ENCODE data around the gene GFRA4. TPM values are rescaled to one million over a fixed set of nuclear protein-coding genes. Genes with fewer than 3 reads are reported as not detected.

Gene GFRA4
- total and polyA plus RNA-seq, 2 donors (not counting 1 experiment from before 2014, with no cell fraction given), result not detected

GRCh38 chr20:3648951-3649350 is 14.2 kb downstream of the GFRA4 start:
- no peak overlapping the region for H3K4me3 Mint-ChIP-seq
- Histone ChIP-seq H3K4me2 (replicated peaks; ENCODE audit: low read depth, low read length, poor library complexity, severe bottlenecking) (no peak overlapping the region), H3K9me3 (ENCODE audit: control extremely low read depth in 1 of 3, control insufficient read depth in 2 of 3, insufficient read depth in 1 of 3, low read length in 2 of 3) (peaks cover 0 to 12% (median 0%) of the 10 kb centered on the region in 3 donors), H3K4me1 (ENCODE audit: control insufficient read depth in 2 of 2, insufficient read depth in 2 of 2, low read length in 2 of 2) (no peaks in the 10 kb centered on the region), H3K9ac (ENCODE audit: low read length) (no peak overlapping the region), H4K20me1 (ENCODE audit: control insufficient read depth, insufficient read depth, low read length, poor library complexity, severe bottlenecking) (no peaks in the 10 kb centered on the region), H3K79me2 (ENCODE audit: control insufficient read depth, insufficient read depth, low read length) (no peaks in the 10 kb centered on the region), H3K27me3 (replicated peaks in 1 of 4; ENCODE audit: control extremely low read depth in 1 of 4, control insufficient read depth in 3 of 4, insufficient read depth in 4 of 4, low read length in 3 of 4) (no peaks in the 10 kb centered on the region), H2AFZ (ENCODE audit: insufficient read depth, low read depth, low read length, poor library complexity, severe bottlenecking) (no peak overlapping the region), H3K36me3 (replicated peaks in 1 of 2; ENCODE audit: control extremely low read depth in 1 of 2, control insufficient read depth in 1 of 2, extremely low read depth in 1 of 2, insufficient read depth in 2 of 2, low read length in 1 of 2) (peaks cover 0 to 16% of the 10 kb centered on the region in 2 experiments), H3K4me3 (ENCODE audit: control extremely low read depth in 1 of 5, extremely low read depth in 1 of 5, insufficient read depth in 1 of 5, low read depth in 2 of 5, low read length in 4 of 5) (no peak overlapping the region), H3K27ac (ENCODE audit: low read length in 2 of 2) (no peak overlapping the region)
- H3K9me3 Mint-ChIP-seq (ENCODE audit: insufficient read depth), result no peaks in the 10 kb centered on the region
- H3K27ac Mint-ChIP-seq, result no peak overlapping the region
- ATAC-seq (ENCODE audit: low read depth), result no peak
- intact Hi-C loops (cut with micrococcal nuclease), result no loop called here
- H3K27me3 Mint-ChIP-seq, result no peaks in the 10 kb centered on the region
- TF ChIP-seq EZH2 (IDR thresholded peaks at IDR 0.05; ENCODE audit: borderline replicate concordance, insufficient read depth, low read depth, low read length, poor library complexity, severe bottlenecking), result no peak
- no peak for TF ChIP-seq CTCF (IDR thresholded peaks at IDR 0.05)
- WGBS (ENCODE audit: insufficient coverage), result 96% methylated on average over 4 of the region's 9 CpGs
- CTCF ChIA-PET, result no interaction called here
- POLR2A ChIA-PET, result no interaction called here
- DNase-seq, result no peak
- peaks cover 4% of the 10 kb centered on the region for H3K4me1 Mint-ChIP-seq

- Histone ChIP-seq H3K79me2 (ENCODE audit: control insufficient read depth, insufficient read depth, low read length) (no peaks in the 10 kb centered on the region), H4K20me1 (ENCODE audit: control insufficient read depth, insufficient read depth, low read length, poor library complexity, severe bottlenecking) (no peaks in the 10 kb centered on the region), H3K9ac (ENCODE audit: low read length) (no peak overlapping the region), H3K4me3 (ENCODE audit: control extremely low read depth in 1 of 5, extremely low read depth in 1 of 5, insufficient read depth in 1 of 5, low read depth in 2 of 5, low read length in 4 of 5) (no peak overlapping the region), H3K27me3 (replicated peaks in 1 of 4; ENCODE audit: control extremely low read depth in 1 of 4, control insufficient read depth in 3 of 4, insufficient read depth in 4 of 4, low read length in 3 of 4) (no peaks in the 10 kb centered on the region), H3K9me3 (ENCODE audit: control extremely low read depth in 1 of 3, control insufficient read depth in 2 of 3, insufficient read depth in 1 of 3, low read length in 2 of 3) (peaks cover 0 to 3% (median 0%) of the 10 kb centered on the region in 3 donors), H3K4me2 (replicated peaks; ENCODE audit: low read depth, low read length, poor library complexity, severe bottlenecking) (no peak overlapping the region), H3K4me1 (ENCODE audit: control insufficient read depth in 2 of 2, insufficient read depth in 2 of 2, low read length in 2 of 2) (no peaks in the 10 kb centered on the region), H3K36me3 (replicated peaks in 1 of 2; ENCODE audit: control extremely low read depth in 1 of 2, control insufficient read depth in 1 of 2, extremely low read depth in 1 of 2, insufficient read depth in 2 of 2, low read length in 1 of 2) (peaks cover 0 to 16% of the 10 kb centered on the region in 2 experiments), H3K27ac (ENCODE audit: low read length in 2 of 2) (no peak overlapping the region), H2AFZ (ENCODE audit: insufficient read depth, low read depth, low read length, poor library complexity, severe bottlenecking) (no peak overlapping the region)
- Mint-ChIP-seq H3K27me3 (no peaks in the 10 kb centered on the region), H3K9me3 (ENCODE audit: insufficient read depth) (no peaks in the 10 kb centered on the region), H3K4me1 (peaks cover 2% of the 10 kb centered on the region), H3K27ac (no peak overlapping the region), H3K4me3 (no peak overlapping the region)
- POLR2A ChIA-PET, result no interaction called here
- TF ChIP-seq EZH2 (IDR thresholded peaks at IDR 0.05; ENCODE audit: borderline replicate concordance, insufficient read depth, low read depth, low read length, poor library complexity, severe bottlenecking) (no peak), CTCF (IDR thresholded peaks at IDR 0.05) (no peak)
- DNase-seq, result no peak
- ATAC-seq (ENCODE audit: low read depth), result no peak
- intact Hi-C loops (cut with micrococcal nuclease), result no loop called here
- CTCF ChIA-PET, result no interaction called here
Measured at GRCh38 chr20:3647473-3647872, 15.7 kb downstream of the GFRA4 start.

All from B cell (primary cell).